Activated CD8-positive, alpha-beta memory T cell treated with anti-CD3 and anti-CD28 coated beads, Interleukin-2, amount 50 U/mL, for 24 hours (primary cell): ENCODE measurements around the gene SNRNP27.
"Not testable (repeated sequence)": the region's sequence is repeated elsewhere in the genome, so short reads cannot be mapped to it uniquely, and the experiment has no call there.

Experiments
- DNase-seq: peaks from one replicate; pipeline ENCODE4 v3.0.0-alpha.2; 2020; ENCODE audit errors: extremely low read depth

Gene SNRNP27

GRCh38 chr2:69893684-69894551, at the start of gene SNRNP27:
Gene SNRNP27 (plus strand): TSS chr2:69893956. CDS start chr2:69893985, 29 bp downstream.
- peak; percentile 72 for DNase-seq

- DNase-seq: no peak
These were observed 49.8 kb upstream of the SNRNP27 start for GRCh38 chr2:69843993-69844392.

GRCh38 chr2:69844560-69844959, 49.2 kb upstream of the SNRNP27 start:
- no peak for DNase-seq

GRCh38 chr2:69846182-69847067, 47.3 kb upstream of the SNRNP27 start:
- no peak for DNase-seq

- no peak for DNase-seq
These were observed 46.5 kb upstream of the SNRNP27 start for GRCh38 chr2:69847068-69847828.

- no peak for DNase-seq
These were observed 45.5 kb upstream of the SNRNP27 start for GRCh38 chr2:69848186-69848790.

- DNase-seq: no peak
These were observed 35.5 kb upstream of the SNRNP27 start for GRCh38 chr2:69858261-69858660.

- DNase-seq: no peak
These were observed 30.5 kb upstream of the SNRNP27 start for GRCh38 chr2:69863298-69863697.

GRCh38 chr2:69888451-69888850, 5.3 kb upstream of the SNRNP27 start:
- DNase-seq: no peak

GRCh38 chr2:69889302-69889701, 4.5 kb upstream of the SNRNP27 start:
- no peak for DNase-seq

GRCh38 chr2:69890881-69891280, 2.9 kb upstream of the SNRNP27 start:
- DNase-seq: no peak

GRCh38 chr2:69892838-69893424, 825 bp upstream of the SNRNP27 start:
- DNase-seq: not testable (repeated sequence)

- not testable (repeated sequence) for DNase-seq
These were observed 981 bp downstream of the SNRNP27 start for GRCh38 chr2:69894737-69895136.

GRCh38 chr2:69902213-69902922, 8.6 kb downstream of the SNRNP27 start:
- no peak for DNase-seq

- DNase-seq: no peak
These were observed 13.5 kb downstream of the SNRNP27 start for GRCh38 chr2:69907216-69907615.

GRCh38 chr2:69911985-69912563, 18.3 kb downstream of the SNRNP27 start:
- DNase-seq: no peak

- peak; percentile 100 for DNase-seq
These were observed 20.6 kb downstream of the SNRNP27 start for GRCh38 chr2:69914164-69914949.

- no peak for DNase-seq
These were observed 21.5 kb downstream of the SNRNP27 start, which contains the start of gene MXD1 for GRCh38 chr2:69914950-69915945. Gene MXD1 (plus strand): TSS chr2:69915109. CDS start chr2:69915331, 222 bp downstream.
